T-helper 9 cell (primary cell): ENCODE measurements around the gene FER.

Experiments used
- DNase-seq: peaks from one replicate; pipeline ENCODE4 v3.0.0-alpha.2; 2020

FER gene

DNA sequence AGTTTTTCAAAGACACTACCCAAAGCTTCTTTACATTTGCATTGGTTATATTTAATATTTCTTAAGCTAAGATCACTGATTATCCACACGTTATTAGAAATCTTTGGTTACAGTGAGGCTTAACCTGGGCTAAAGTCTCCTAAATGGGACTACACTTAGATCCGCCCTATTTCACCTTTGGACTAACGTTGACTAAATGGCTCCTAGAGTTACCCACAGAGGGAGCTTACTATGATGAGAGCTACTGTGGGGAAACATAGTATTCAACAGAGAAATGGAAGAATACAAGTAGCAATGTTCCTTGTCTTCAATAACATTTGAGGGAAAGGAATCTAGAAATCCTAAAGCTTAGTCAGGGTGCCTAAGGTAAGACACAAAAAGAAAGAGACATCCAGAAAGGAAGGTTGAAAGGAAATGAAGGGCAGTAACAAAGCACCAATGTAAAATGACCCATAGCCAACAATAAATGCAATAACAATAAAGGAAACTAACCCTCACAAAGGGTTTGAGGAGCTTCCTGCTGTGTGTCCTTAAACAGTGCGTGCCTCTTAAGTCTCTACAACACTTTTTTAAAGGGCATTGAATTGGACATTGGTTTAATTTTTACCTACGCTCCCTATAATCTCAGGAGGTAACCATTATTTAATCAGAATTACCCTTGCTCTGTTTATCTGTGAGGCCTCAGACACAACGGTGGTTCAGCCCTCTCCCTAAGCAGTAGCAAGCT is 445.0 kb downstream of the FER start:
- DNase-seq: no peak

DNA sequence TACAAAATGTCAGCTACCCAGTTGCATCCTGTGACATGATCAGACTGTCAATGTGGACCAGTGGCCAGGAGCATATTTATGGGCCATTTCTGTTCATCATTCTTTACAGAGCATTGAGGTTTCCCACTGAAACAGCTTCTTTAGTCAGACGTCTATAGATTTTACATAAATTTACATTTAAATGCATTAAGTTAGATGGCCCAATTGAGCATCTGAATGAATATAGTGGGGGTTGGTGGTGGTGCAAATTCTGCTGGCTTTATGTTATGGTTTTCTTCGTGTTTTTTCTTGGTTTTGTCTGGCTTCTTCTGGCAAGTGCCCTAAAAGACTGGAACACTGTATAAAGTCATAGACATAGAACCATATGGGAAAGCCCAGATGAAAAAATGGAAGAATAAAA is 448.0 kb downstream of the FER start:
- DNase-seq: no peak

DNA sequence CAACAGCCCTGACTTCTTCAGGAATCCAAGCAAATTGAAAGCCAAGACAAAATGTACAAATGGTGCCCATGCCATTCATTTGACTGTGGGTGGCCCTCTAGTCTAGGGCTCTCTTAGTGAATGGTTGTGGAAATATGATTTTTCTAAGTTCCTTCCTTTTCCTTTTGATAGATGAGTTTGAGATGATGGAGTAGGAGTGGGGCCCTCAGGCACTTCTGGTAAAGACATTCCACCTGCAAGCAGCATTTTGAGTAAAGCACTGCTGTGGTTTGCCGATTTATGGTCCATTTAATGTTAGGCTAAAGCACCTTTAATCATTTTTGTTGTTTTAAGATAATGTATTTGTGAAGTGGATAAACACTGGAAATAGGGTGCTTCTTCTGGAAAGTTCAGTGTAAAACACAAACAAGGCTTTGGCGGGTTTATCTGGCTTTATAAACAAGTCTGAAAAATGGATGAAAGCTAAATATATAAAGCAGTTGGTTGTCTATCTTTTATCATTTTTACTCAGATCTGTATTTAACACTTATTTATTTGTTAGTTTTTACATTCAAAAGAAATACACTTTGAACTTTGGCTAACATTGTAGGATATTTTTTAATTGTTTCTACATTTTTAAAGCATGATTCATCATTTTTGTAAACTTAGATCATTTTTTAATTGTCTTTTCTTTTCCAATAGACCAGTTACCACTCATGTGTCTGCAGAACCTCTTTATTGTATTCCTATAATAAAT is 448.6 kb downstream of the FER start:
- DNase-seq: no peak

DNA sequence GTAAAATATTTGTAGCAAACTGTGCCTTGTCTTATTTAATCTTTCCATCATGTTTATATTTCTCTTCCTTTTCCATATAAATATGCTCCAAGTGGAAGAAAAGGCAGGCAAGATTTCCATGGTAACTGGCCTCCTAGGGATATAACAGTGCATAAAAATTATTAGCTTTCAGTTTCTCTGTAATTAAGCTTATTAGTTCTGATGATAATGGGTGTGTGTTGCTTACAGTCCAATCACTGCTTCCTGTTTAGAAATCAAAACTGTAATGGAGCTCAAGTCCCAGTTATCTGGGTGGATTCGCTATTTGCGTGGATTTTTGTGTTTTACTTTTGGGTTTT is 449.1 kb downstream of the FER start:
- no peak for DNase-seq

DNA sequence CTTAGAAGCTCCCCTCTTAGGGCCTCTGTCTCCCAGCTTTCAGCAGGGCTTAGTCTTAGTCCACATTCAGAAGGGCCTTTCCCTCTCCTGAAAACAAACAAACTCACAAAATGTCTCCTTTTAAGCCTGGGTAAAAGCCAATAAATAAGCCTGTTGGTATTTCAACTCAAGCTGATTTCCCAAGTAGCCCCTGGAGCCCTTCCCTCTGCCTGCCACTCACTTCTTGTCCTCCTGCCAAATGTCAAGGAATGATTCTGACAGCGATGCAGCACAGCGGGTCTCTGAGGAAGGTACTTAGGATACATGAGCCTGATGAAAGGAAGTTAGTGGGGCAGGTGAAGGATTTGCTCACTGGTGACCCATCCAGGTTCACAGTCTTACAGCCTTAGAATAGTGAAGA is 451.6 kb downstream of the FER start:
- no peak for DNase-seq

DNA sequence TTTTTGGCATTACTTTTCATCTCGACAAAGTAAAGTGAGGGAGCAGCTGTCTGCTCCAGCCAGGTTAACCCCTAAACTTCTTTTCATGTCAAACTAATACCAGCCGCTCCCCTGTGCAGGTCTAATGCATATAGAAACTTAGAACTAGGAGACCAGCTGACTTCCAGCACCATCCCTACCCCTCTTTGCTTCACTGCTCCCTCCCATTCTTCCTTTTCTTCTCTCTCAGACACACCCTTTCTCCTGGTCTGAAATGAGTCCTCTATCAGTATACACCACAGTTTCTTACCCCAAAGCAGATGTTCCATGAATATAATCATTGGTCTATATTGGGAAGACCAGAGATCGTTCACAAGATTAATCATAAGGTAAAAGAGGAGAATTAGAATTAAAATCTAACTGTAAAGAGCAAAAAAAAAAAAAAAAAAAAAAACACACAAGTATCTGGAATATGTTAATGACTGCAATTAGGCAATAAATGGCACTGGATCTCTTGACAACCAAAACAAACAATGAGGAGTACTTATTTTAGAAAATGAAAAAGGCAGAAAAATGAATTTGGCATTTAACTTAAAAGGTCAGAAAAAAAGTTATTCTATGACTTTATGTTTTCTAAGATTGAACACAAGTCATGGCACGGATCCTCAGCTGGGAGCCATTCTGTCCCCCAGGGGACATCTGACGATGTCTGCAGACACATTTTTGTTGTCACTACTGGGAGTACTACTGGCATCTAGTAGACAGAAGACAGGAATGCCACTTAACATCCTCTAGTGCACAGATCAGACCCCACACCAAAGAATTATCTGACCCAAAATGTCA is 452.3 kb downstream of the FER start:
- DNase-seq: no peak

DNA sequence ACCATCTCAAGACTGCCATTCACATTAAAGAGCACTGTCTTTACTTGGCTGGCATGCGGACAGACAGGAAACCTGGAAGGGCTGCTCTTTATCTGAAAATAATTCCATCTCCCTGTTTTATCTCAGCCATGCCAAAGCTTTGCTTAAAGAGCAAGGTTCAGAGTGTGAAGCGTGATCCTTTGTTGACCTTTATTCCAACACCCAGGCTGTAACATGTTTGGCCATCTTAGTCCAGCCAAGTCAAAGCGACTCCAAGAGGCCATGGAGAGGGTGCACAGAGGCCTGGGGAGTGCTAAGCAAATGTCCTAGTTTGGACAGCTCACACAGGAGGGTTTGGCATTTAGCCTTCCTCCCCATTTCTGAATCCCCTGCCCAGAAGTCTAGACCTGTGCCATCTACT is 467.3 kb downstream of the FER start:
- DNase-seq: no peak

DNA sequence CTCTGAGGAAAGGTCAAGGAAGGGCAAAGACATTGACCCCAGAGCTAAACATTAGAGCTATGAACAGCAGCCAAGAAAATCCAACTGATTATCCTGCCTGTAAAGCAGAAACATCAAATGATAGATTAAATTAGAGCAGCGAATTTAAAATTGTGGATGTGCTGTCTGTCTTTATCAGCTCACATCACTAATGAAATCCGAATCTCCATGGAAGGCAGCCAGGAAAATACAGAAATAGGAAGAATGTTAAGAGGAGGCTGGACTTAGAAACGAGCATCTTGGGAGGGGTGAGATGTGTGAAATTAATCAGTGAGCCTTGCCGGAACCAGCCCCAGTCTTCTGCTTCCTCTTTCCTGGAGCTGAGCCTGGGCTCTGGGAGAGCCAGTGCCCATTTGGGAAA is 471.1 kb downstream of the FER start:
- DNase-seq: no peak

DNA sequence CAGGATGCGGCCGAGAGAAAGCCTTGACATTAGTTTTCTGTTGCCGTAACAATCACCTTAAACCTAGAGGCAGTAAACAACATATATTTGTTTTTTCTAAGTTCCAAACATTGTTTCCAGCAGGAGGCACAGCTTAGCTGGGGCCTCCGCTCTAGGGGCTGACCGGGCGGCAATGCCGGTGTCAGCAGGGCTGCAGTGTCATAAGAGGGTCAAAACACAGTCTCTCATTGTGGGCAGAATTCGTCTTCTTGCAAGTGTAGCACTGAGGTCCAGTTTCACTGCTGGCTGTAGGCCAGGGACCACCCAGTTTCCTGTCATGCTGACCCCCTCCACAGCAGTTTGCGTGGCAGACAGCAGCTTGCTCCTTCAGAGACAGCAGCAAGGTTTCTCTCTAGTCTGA is 475.8 kb downstream of the FER start:
- DNase-seq: no peak

DNA sequence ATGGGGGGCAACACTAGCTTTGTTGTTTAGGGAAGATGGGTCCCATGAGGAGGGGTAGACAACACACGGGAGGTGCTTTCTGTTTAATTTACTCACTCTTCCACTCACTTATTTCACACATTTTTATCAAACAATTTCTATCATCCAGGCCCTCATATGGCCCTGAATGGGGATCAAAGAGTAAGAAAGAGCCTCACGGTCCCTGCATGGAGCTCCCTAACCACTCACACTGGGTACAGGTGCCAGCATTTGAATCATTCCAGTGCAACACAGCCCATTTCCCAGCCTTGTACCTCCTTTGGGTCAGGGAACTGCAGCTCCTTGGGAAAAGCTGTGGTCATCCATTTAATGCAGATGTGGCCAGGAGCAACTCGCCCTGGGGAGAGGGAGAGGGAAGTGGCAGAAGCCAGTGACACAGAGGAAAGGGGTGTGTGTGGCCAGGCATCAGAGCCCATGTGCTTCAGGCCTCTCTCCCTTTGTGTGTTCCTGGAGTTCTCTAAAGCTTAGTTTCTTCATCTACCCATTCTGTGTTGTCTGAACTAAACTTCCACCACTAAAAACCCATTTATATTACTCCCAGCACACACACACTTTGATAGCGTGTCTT is 476.7 kb downstream of the FER start:
- DNase-seq: no peak

DNA sequence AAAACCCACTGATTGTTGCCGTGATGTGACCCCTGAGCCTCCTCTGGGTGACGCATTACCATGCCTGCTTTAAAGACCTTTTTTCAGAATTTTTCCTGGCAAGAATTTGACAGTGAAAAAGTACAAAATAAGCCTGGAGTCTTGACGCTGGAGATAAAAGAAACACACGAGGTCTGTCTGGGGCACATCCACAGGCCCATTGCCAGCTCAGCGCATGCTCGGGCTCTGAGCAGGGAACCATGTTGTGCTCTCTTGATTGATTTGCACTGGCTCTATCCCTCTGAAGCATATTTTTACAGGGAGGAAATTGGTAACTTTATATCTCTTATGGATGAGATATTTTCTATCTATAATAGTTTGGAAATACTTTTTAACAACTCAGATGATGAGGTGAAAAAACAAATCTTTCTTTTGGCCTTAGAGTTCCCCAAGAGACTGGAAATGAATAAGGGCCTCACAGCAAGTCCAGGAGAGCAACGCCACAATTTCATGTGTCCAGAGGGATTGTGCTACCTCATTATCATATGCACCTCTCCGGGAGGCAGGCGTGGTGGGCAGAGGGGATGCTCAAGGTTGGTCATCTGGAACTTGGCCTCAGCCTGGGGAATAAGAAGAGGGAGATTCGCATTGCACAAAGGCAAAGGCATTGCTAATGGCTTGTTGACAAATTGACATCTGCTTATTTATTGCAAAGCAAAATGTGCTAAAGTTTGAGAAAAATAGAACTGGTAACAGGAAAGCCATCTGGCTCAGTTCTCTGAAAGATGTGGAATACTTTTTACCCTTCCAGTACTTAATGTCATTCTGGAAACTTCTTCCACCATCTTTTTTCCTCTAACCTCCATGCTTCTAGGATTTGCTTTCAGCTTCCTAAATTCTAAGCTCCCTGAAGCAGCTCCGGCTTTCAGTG is 478.3 kb downstream of the FER start:
- no peak for DNase-seq

DNA sequence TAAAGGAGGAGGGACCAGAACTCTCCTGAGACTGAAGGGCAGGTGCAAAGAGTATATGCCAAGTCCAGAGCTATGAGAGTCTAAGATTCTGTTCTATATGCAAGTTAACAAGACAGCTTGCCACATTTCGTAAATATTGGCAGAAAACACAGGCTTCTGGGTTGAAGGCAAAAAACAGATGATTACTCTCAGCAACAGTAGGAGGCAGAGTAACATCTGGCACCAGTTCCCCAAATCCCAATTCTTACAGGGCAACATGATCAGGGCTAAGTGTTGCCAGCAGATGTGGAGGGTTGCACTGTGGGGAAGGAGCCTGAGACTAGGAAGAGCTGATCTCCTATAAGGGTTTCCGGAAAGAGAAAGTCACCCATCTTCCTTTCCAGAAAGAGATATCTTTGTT is 482.7 kb downstream of the FER start:
- no peak for DNase-seq

DNA sequence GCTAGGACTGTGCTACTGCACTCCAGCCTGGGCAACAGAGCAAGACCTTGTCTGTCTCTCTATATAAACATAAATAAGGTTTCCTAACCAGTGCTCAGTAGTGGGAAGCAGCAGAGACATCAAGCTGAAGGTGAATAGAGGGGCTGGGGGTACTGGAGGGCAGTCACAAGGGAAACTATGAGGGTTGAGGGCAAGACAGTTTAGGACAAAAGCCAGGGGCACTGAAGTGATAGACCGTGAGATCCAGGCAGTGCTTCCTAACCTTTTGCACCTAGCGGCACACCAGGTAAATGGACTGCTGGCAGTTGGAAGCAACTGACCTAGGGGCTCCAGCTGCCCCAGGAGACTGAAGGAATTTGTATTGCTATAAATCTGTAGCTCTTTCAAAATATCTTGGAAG is 483.6 kb downstream of the FER start:
- no peak for DNase-seq

DNA sequence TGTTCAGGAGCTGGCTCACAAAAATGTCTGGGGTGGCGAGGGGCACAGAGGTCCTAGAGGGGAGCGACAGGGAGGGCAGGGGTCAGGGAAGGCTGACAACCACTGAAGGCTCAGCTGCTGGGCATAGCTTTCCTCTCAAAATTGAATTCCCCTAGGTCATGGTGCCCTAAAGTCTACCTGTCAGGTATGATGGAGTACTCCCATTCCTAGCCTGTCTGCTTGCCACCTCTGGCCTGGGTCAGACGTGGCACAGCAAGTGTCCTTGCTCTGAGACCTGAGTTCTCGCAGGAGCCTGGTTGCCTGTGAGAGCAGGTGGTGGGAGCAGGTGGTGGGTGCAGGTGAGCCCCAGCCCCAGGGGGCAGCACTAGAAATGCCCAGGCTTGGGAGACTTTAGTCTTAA is 486.7 kb downstream of the FER start:
- no peak for DNase-seq

DNA sequence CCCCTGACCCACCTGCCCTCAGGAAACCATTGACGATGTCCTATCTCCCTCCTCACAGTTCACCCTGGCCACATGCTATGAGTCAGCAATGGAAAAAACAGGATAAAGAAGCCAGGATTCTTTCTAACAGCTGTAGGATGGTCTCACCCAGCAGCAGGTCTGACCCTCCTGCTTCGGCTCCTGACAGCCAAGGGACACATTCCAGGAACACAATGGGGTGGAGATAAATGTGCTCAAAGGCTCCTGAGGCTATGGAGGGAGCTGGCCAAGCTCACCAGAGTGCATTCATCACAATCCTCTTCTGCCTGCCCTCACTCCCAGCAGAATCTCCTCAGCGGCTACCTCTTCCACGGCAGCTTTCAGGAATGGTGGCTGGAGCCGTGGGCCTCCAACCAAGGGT is 491.8 kb downstream of the FER start:
- no peak for DNase-seq

DNA sequence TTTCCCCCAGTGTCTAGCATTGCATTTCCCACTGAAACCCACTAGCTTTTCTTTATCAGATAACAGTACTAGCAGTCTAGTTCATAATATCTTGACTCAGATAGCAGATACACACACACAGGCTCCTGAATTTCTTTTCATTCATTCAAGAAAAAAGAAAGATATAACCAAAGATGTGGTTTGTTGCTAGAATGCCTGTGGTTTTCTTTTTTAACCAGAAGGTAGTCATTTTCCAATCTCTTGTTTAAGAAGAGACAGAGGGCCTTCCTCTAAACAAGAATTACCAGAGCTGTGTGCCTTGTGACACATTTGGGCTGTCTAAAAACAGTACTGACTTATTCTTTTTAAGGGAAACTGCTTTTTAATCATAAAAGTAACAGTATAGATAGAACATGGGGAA is 494.8 kb downstream of the FER start:
- no peak for DNase-seq

DNA sequence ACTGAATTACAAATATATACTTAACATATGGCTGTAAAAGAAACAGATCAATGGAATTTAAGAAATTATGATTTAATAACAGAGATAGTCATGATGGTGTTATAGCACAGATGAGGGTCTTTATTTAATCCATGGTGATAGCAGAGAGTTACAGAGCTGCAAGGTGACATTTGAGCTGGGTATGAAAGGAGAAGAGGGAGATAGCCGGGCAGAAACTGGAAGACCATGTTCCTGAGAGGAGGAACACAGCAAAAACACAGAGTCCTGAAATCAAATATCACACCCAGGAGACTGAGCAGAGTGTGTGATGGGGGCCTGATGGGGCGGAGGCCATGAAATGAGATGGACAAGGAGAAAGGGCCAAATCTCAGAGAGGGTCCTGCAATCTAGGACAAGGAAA is 498.7 kb downstream of the FER start:
- DNase-seq: no peak
